KOPT-K1 (cell line): ENCODE data around the gene FTSJ3.
"Not testable (repeated sequence)": the region's sequence is repeated elsewhere in the genome, so short reads cannot be mapped to it uniquely, and the experiment has no call there.

ENCODE experiments used
- H3K27ac ChIP-seq: fragments of 200-600 bp; sonication (generic); 2 replicates; pipeline ENCODE4 v1.5.1; 2016; ENCODE audit warnings: antibody characterized with exemption, mild to moderate bottlenecking, low read depth, low read length; ENCODE audit not compliant: poor library complexity, severe bottlenecking
- H3K36me3 ChIP-seq: fragments of 200-600 bp; sonication (generic); 2 replicates; pipeline ENCODE4 v1.5.1; 2017; ENCODE audit warnings: antibody characterized with exemption, mild to moderate bottlenecking, low read length, moderate library complexity; ENCODE audit not compliant: insufficient read depth
- H3K9me3 ChIP-seq: fragments of 200-600 bp; sonication (generic); 2 replicates; pipeline ENCODE4 v1.5.1; 2017; ENCODE audit warnings: antibody characterized with exemption, low read length, mild to moderate bottlenecking; ENCODE audit not compliant: insufficient read depth, poor library complexity, severe bottlenecking

The FTSJ3 gene

DNA sequence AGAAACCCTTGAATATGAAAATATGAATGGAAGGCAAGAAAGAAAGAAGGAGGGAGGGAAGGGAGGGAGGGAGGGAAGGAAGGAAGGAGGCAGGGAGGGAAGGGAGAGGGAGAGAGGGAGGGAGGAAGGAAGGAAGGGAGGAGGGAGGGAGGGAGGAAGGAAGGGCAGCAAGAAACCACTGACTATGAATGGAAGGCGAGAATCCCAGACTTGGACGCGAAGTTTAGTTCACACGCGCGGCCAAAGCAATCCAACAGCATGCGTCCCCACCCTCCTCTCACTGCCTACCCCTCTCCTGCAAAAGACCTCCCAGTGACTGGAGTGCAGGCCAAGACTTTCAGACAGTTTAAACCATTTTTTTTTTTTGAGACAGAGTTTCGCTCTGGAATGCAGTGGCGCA lies 22.9 kb upstream of the FTSJ3 start:
- H3K27ac ChIP-seq, result no peak overlapping the region

DNA sequence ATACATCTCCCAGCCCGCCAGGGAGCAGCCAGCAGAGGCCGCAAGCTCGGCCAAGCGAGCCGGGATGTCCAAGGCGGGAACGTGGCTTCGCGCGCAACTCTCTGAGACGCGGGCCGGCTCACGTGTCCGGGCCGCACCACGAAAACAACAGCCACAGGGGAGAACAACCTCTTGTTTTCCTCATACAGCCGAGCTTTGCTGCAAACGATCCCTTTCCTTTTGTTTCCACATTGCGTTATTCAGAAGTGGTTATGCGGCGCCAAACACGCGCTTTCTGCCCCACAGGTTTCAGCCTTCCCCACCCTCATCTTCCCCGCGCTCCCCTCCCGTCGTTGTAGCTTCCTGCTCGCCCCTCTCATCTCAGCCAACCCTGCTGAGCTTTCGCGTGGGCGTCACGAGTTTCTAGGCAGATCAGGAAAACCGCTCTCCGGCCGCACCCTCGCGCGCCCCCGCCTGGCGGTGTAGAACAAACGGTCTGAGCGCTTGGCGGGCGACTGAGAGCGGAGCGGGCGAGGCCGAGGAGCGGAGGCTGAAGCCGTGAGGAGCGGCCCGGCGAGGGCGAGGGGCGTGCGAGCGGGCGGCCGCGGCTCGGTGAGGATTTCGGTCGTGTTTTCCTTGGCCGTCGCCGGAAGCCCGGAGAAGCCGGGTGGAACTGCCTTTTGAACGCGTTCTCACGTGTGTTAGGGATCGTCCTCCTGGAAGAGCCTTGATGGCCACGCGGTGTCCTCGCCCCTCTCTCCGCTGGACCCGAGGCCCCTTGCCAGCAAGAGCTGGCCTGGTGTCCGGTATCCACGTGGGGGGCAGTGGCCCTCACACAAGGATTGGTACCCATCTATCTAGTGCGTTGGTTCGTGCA lies 21.6 kb upstream of the FTSJ3 start:
- H3K9me3 ChIP-seq, result no peaks in the 10 kb centered on the region
- peak overlapping the region; percentile 52 for H3K27ac ChIP-seq

More for the DNA sequence above, 22.9 kb upstream of the FTSJ3 start:
- Histone ChIP-seq H3K9me3 (no peaks in the 10 kb centered on the region), H3K36me3 (no peaks in the 10 kb centered on the region)

DNA sequence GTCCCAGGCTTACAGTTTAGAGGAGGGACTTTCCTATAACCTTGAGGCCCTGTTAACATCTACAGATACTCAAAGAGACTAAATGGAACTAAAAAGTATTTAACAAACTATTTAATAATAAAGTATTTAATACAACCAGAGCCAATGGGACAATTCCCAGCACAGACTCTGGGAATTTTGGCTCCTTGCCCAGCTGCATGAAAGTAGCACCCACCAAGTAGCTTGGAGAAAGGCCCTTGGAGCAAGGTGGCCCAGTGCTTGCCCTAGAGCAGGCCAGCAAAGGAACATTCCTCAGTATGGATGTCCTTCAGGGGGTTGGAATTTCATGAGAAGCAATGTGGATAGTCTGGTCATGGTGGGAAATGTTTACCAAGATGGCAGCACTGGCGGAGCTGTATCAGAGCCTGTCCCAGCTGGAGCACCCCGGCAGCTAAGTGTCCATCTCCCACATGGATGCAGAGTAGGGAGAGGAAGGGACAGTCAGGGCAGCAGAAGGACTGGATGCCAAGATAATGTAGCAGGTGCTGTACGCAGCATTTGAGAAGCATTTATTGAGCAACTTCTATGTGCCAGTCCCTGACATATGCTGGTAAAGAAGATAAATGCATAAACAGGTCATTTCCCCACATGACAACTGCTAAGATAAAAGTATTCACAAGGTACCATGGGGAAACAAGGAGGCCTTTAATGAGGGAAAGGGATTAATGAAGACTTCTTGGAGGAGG lies 20.2 kb upstream of the FTSJ3 start:
- H3K36me3 ChIP-seq, result no peaks in the 10 kb centered on the region
- H3K27ac ChIP-seq, result no peak overlapping the region
- no peaks in the 10 kb centered on the region for H3K9me3 ChIP-seq

More for the DNA sequence above, 21.6 kb upstream of the FTSJ3 start:
- no peaks in the 10 kb centered on the region for H3K36me3 ChIP-seq

DNA sequence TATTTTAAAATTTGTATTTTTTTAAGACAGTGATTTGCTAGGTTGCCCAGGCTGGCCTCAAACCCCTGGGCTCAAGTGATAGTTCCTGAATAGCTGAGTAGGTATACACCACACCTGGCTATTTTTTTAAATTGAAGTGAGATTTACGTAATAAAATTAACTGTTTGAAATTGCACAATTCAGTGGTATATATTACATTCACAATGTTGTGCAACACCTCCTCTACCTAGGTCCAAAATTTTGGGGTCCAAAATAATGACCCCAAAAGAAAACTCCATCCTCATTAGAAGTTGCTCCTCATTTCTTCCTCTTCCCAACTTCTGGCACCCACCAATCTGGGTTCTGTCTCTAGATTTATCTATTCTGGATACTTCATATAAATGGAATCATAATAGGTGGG lies 18.0 kb upstream of the FTSJ3 start:
- no peaks in the 10 kb centered on the region for H3K9me3 ChIP-seq
- H3K27ac ChIP-seq, result no peak overlapping the region

DNA sequence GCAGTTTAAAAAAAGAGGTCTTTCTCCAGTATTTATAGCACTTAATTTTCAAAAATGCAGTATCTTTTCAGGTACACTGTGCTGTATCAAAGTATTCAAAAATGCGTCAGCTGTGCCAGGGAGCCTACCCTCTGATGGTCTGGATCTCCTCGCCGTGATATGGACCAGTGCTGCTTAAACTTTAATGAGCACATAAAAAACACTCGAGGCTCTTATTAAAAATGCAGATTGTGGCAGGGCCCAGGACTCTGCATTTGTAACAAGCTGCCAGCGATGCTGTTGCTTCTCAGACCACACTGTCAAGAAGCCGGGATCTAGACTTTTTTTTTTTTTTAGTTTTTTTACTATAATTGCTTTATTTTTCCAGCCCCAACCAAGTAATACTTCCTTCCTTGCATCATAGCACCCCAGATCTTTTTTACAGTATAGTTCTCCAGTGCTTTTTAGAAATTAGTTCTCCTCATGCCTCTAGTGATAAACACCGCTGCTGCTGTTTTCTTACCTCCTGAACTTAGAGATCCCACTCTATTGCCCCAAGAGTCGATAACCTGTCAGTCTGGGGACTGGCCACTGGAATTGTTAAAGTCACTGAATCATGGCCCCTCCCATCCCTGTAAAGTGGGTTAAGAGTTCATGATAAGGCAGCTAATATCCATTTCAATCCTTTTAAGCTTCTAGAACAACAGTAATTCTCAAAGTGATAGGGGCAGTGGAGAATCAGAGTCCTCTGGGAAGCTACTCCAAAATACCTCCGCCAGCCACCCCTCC lies 16.6 kb upstream of the FTSJ3 start:
- Histone ChIP-seq H3K27ac (peak overlapping the region; percentile 92), H3K36me3 (peaks cover 4% of the 10 kb centered on the region; the same call in 1 of the 2 replicates), H3K9me3 (no peaks in the 10 kb centered on the region)

More for the DNA sequence above, 18.0 kb upstream of the FTSJ3 start:
- H3K36me3 ChIP-seq, result no peaks in the 10 kb centered on the region

DNA sequence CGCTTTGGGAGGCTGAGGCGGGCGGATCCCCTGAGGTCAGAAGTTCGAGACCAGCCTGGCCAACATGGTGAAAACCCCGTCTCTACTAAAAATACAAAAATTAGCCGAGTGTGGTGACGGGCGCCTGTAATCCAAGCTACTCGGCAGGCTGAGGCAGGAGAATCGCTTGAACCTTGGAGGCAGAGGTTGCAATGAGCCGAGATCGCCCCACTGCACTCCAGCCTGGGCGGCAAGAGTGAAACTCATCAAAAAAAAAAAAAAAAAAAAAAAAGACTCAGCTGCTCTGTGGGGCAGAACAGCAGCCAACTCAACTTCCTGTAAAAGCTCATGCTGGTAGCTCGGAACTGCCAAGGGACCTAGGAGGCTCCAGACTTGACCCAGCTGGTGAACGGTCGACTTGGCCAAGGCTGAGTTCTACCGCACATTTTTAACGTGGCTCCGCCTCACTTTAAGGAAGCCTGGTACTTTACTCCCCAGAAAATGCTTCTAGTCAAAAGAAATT lies 16.0 kb upstream of the FTSJ3 start:
- H3K27ac ChIP-seq, result peak overlapping the region; percentile 92
- not testable (repeated sequence) for H3K9me3 ChIP-seq

DNA sequence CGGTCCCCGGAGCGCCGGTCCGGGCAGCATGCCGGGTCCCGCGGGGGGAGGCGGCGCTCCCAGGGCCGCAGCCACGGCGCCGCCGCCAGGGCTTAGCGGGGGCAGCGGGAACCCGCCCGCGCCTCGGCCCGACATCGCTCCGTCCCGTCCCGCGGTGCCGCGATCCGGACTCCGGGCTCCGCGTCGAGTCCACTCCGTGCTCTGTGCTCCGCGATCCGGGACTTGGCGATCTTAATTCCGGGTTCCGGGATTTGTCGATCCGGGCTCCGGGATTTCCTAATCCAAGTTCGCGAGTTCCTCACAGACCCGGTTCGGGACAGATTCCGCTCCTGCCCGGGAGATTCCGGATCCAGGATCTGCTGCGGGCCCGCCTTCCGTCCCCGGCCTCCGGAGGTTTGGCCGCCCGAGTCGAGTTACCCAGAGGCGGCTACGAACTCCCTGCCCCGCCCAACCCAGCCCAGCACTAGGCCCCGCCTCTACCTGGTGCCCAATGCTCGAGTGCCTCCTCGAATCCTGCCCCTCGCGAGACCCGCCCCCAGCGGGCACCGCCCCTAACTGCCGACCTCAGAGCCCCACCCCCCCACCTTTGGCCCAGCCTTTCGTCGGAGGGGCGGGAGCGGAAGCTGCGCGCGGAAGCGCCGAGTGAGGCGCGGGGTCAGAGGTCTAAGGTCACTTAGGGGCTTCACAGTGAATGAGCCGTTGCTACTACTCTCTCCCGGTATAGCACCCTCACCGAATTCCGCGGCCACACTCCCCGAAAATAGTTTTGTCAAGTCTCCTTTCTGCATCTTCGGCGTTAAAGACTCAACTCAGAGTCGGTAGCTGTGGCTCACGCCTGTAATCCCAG lies 15.3 kb upstream of the FTSJ3 start, which contains the start of gene SMARCD2:
Gene SMARCD2 (minus strand): TSS at position 146 of the 847 bp plus-strand sequence. CDS start 11 bp downstream, at position 135.
- peaks cover 17% of the 10 kb centered on the region for H3K36me3 ChIP-seq
- no peaks in the 10 kb centered on the region for H3K9me3 ChIP-seq
- H3K27ac ChIP-seq, result peak within 1 kb of the TSS; percentile 92

More for the DNA sequence above, 16.0 kb upstream of the FTSJ3 start:
- H3K36me3 ChIP-seq, result peaks cover 10% of the 10 kb centered on the region

DNA sequence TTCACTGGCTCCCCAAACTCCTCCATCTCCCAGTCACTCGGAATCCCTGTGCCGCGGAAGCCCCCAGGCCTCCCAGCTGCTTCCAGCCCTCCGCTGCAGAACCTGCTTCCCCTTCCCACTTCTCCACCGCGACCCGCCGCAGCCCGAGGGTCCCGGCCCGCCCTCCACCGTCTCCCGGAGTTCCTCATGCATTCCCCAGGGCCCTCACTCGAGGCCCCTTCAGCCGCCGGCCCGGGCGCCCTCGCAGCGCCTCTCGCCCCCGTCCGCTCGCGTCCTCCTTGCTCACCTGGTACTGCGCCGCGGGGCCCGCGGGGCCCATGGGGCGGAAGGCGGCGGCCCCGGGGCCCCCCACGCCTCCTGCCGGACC lies 14.7 kb upstream of the FTSJ3 start:
- H3K36me3 ChIP-seq, result peaks cover 23% of the 10 kb centered on the region
- H3K27ac ChIP-seq, result peak overlapping the region; percentile 92
- no peaks in the 10 kb centered on the region for H3K9me3 ChIP-seq

DNA sequence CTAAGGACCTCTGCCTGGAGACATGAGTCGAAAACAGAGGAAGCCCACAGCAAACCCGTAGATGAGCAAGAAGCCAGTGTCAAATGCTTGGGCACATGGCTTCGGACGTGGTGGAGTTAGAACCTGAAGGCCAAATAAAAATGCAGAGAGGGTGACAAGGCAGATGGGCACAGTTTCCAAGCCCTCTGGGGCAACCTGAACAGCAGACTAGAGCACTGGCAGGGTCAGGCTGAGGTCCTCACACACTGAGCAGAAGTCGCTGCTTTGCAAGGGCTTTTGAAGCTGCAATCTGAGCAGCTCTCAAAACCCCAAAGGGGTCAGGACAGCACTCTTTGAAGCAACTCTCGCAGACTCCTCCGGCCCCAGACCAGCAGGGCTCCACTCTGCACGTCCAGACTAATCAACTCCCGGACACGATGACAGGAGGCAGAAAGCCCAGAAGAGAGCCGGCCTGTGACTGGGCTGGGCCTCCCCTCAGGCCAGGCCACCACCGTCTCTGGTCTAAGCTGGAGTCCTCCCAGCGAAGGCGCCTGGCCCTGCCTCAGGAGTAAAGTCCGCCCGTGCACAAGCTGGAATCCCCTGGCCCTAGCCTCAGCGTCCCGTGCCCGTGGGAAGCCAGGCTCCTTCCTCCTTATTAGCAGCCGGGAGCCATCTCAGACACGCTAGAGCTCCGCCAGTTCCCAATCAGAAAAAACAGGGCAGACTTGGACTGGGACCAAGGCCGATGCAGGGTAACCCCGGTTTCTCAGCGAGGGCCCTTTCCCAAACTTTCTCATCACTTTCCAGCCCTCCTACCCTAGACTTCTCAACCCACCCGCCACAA lies 14.1 kb upstream of the FTSJ3 start:
- no peaks in the 10 kb centered on the region for H3K9me3 ChIP-seq
- H3K27ac ChIP-seq, result peak overlapping the region; percentile 92
- H3K36me3 ChIP-seq, result peaks cover 29% of the 10 kb centered on the region

DNA sequence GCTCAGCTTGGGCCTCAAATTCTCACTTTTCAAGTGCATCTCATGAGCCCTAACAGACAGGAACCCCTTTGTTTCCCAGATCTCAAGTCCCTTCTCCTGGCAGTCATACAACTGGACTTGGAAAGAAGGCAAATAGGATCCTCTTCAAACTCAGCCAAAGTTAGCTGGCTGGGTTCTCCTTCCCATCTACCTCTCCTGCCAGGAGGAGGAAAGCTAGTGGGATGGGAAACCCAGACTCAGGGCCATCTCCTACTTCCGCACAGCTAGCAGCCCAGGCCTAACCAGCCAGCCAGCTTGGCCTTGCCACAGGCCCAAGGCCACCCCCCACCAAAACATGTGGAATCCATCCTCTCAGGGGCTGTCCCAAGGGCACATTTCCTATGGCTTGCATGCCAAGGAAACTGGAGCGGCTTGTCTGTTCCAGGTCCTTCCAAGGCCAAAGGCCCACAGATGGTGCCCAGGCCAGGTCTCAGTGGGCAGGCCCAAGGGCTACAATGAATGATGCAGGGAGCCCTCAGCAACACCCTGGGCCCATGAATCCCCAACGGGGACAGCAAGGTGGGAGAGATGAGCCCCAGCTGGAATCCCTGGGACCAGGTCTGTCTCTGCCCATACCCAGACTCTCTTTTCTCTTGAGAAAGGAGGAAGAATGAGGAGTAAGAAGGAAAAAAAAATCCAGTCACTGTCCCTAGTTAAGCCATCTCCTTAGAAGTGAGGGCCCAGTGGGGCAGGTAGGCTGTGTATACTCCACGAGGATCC lies 13.3 kb upstream of the FTSJ3 start:
- Histone ChIP-seq H3K27ac (peak overlapping the region; percentile 92), H3K9me3 (no peaks in the 10 kb centered on the region), H3K36me3 (peaks cover 37% of the 10 kb centered on the region)

DNA sequence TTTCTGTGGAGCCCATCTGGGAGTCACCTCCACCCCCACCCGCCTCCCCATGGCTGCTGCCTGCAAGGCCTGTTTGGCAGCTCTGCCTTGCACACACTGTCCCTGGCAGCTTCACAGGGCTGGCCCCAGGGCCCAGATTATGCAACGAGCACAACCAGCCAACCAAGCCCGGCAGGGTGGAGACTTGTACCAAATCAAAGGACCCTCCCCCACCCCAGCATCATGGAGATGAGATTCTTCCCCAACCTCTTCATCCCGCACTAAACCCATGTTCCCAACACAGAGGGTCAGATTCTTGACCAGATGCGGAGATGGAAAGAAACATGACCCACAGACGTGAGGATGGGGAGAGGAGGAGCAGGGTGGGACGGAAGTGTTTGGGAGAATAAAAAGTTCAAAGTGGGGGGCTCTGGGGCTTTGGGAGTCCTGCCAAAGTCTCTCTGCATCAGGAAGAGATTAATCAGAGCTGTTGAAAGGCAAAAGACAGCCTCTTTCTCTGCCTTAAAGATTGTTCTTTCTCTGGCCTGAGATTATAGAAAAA lies 11.2 kb upstream of the FTSJ3 start:
- H3K9me3 ChIP-seq, result no peaks in the 10 kb centered on the region
- peak overlapping the region; percentile 37 for H3K27ac ChIP-seq
- H3K36me3 ChIP-seq, result peaks cover 57% of the 10 kb centered on the region

DNA sequence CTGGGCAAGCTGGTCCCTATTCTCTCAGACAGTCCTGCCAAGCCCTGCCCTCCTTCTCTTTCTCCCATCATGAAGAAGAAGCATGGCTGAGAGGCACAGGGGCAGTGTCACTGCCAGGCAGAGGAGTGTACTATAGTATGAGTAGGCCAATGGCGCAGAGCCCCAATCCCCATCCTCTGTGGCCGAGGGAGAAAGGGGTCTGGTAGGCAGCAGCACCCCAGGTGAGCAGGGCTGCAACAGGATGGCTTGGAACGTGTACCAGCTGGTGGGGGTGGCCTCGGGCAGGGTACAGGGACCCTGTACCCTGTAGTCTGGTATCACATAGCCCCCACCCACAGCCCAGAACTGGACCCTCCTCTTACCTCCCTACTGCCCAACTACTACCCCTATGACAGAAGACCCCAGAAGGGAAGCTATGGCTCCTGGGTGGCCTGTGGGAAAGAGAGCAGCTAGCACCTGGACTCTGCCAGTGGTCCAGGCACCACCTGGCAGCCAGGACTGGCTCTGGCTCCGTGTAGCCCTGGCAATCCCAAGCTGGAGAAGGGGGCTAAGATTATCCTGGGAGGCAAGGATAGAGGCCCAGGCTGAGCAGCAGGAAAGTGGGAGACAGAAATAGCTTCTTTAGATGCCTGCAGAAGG lies 10.6 kb upstream of the FTSJ3 start:
- Histone ChIP-seq H3K27ac (no peak overlapping the region), H3K9me3 (no peaks in the 10 kb centered on the region), H3K36me3 (peaks cover 64% of the 10 kb centered on the region)
